GM12878 (cell line): ENCODE data around the gene RBM12. TPM values are rescaled to one million over a fixed set of nuclear protein-coding genes. Genes with fewer than 3 reads are reported as not detected.

Source experiments
- ASH2L ChIP-seq: fragments of 300-600, 200-600 bp; sonication (generic); IDR thresholded peaks from 2 replicates; pipeline ENCODE4 v1.6.1; 2017; ENCODE audit warnings: low read depth, mild to moderate bottlenecking, borderline replicate concordance
- CHD4 ChIP-seq: fragments of 200-600 bp; sonication (generic); IDR thresholded peaks from 2 replicates; pipeline ENCODE4 v1.6.1; 2016; ENCODE audit warnings: mild to moderate bottlenecking
- MYB ChIP-seq: fragments of 150-350 bp; IDR thresholded peaks from 2 replicates; pipeline ENCODE4 v1.6.1; 2014; ENCODE audit warnings: mild to moderate bottlenecking, low read depth, low read length, borderline replicate concordance
- NFXL1 ChIP-seq: fragments of 450-650 bp; IDR thresholded peaks from 2 replicates; pipeline ENCODE4 v1.6.1; 2017; ENCODE audit warnings: antibody characterized with exemption, mild to moderate bottlenecking, borderline replicate concordance
- PAX5 ChIP-seq: IDR thresholded peaks from 2 replicates; pipeline ENCODE4 v1.6.1; 2011; ENCODE audit warnings: low read depth, low read length, borderline replicate concordance
- POLR2AphosphoS2 ChIP-seq: IDR thresholded peaks from 2 replicates; pipeline ENCODE4 v1.6.1; 2011; ENCODE audit warnings: low read depth, mild to moderate bottlenecking, low read length, improper control_type of control experiment, moderate library complexity
- POU2F2 ChIP-seq: IDR thresholded peaks from 3 replicates; pipeline ENCODE4 v1.6.1; 2011; ENCODE audit warnings: low read depth, mild to moderate bottlenecking, low read length, borderline replicate concordance
- SUZ12 ChIP-seq: fragments of 200-600 bp; sonication (generic); IDR thresholded peaks from one replicate; pipeline ENCODE4 v1.6.1; 2018; ENCODE audit warnings: antibody characterized with exemption, mild to moderate bottlenecking; ENCODE audit not compliant: unreplicated experiment
- ZBED1 ChIP-seq: IDR thresholded peaks from 2 replicates; pipeline ENCODE4 v1.6.1; 2016; ENCODE audit warnings: borderline replicate concordance
- ZNF622 ChIP-seq: fragments of 450-650 bp; IDR thresholded peaks from 2 replicates; pipeline ENCODE4 v1.6.1; 2017; ENCODE audit warnings: mild to moderate bottlenecking, inconsistent platforms
- ZZZ3 ChIP-seq: IDR thresholded peaks from 2 replicates; pipeline ENCODE4 v1.6.1; 2011; ENCODE audit warnings: low read depth; ENCODE audit not compliant: control insufficient read depth, insufficient read length
- polyA plus RNA-seq, 11 experiments: library from polyadenylated mRNA; depleted of rRNA in 4 of 11; unstranded in 6 of 11; stranded (reverse) in 5 of 11; fragments of >200 nt; fragmentation: Nextera tagmentation in 4 of 11; fragmentation: Illumina TruSeq in 1 of 11; extraction: Ambion mirVana in 4 of 11; extraction: Trizol in 1 of 11; gene quantifications; 1 replicate in 1 of 11; 2 replicates in 10 of 11; pipeline versions ENCODE4 v1.2.1 to v1.2.3, GENCODE V29; 2011 to 2016; ENCODE audit warnings: inconsistent platforms in 2 of 11, missing spikeins in 2 of 11, low read depth in 1 of 11
- total RNA-seq, 4 experiments: library from RNA; depleted of rRNA in 3 of 4; stranded (reverse); fragments of >200 nt in 3 of 4; fragmentation: Illumina TruSeq in 1 of 4; extraction: Trizol in 1 of 4; gene quantifications; 2 replicates each; pipeline versions ENCODE4 v1.2.1 to v1.2.3, GENCODE V29; 2013 to 2021
- TF ChIP-seq, protein P1 (sequence below): fragments of 450-650 bp; formaldehyde crosslinking; IDR thresholded peaks from 2 replicates; pipeline ENCODE4 v1.4.0; 2020; ENCODE audit warnings: mild to moderate bottlenecking, moderate library complexity
- TF ChIP-seq, protein P2 (sequence below): fragments of 450-650 bp; IDR thresholded peaks from 2 replicates; pipeline ENCODE4 v1.6.1; 2018; ENCODE audit warnings: borderline replicate concordance, mild to moderate bottlenecking; ENCODE audit not compliant: partially characterized antibody

The RBM12 gene
- total and polyA plus RNA-seq, 10 of the 15 experiments (the other 5 are each of a cell fraction or from before 2014, with no cell fraction given): 4.7 to 153 (median 58.5) TPM

DNA sequence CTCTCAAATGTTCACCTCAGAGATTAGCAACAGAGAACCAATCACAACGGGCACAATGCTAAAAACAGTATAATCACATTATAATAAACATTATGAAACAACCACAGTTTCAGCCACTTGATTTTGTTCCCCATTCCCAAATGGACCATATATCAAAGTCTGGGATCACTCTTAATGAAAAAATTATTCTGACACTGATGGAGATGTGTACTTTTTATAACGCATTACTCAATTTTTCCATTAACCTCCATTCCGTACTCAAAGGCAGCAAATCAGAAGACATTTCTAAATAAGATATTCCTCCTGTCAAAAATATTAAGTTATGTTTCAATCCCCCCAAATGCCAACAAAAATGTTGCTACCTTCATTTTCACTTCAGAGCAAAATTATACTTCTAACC lies 2.8 kb downstream of the RBM12 start (continued):
- TF ChIP-seq ZBED1 (no peak), CHD4 (no peak), NFXL1 (no peak), ASH2L (no peak), MYB (no peak), POU2F2 (no peak), ZNF622 (no peak), POLR2AphosphoS2 (no peak), ZZZ3 (no peak), SUZ12 (no peak), PAX5 (no peak)
- TF ChIP-seq, protein P1, sequence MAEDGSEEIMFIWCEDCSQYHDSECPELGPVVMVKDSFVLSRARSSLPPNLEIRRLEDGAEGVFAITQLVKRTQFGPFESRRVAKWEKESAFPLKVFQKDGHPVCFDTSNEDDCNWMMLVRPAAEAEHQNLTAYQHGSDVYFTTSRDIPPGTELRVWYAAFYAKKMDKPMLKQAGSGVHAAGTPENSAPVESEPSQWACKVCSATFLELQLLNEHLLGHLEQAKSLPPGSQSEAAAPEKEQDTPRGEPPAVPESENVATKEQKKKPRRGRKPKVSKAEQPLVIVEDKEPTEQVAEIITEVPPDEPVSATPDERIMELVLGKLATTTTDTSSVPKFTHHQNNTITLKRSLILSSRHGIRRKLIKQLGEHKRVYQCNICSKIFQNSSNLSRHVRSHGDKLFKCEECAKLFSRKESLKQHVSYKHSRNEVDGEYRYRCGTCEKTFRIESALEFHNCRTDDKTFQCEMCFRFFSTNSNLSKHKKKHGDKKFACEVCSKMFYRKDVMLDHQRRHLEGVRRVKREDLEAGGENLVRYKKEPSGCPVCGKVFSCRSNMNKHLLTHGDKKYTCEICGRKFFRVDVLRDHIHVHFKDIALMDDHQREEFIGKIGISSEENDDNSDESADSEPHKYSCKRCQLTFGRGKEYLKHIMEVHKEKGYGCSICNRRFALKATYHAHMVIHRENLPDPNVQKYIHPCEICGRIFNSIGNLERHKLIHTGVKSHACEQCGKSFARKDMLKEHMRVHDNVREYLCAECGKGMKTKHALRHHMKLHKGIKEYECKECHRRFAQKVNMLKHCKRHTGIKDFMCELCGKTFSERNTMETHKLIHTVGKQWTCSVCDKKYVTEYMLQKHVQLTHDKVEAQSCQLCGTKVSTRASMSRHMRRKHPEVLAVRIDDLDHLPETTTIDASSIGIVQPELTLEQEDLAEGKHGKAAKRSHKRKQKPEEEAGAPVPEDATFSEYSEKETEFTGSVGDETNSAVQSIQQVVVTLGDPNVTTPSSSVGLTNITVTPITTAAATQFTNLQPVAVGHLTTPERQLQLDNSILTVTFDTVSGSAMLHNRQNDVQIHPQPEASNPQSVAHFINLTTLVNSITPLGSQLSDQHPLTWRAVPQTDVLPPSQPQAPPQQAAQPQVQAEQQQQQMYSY (CRISPR knock-in tag): no peak
- TF ChIP-seq, protein P2, sequence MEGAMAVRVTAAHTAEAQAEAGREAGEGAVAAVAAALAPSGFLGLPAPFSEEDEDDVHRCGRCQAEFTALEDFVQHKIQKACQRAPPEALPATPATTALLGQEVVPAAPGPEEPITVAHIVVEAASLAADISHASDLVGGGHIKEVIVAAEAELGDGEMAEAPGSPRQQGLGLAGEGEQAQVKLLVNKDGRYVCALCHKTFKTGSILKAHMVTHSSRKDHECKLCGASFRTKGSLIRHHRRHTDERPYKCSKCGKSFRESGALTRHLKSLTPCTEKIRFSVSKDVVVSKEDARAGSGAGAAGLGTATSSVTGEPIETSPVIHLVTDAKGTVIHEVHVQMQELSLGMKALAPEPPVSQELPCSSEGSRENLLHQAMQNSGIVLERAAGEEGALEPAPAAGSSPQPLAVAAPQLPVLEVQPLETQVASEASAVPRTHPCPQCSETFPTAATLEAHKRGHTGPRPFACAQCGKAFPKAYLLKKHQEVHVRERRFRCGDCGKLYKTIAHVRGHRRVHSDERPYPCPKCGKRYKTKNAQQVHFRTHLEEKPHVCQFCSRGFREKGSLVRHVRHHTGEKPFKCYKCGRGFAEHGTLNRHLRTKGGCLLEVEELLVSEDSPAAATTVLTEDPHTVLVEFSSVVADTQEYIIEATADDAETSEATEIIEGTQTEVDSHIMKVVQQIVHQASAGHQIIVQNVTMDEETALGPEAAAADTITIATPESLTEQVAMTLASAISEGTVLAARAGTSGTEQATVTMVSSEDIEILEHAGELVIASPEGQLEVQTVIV: no peak
- TF ChIP-seq, all 136 proteins: peak for 0
